AG04450 (cell line): ENCODE data around the gene MTHFD2. TPM values are rescaled to one million over a fixed set of nuclear protein-coding genes. Genes with fewer than 3 reads are reported as not detected.
"Not testable (repeated sequence)": the region's sequence is repeated elsewhere in the genome, so short reads cannot be mapped to it uniquely, and the experiment has no call there.

Experiments used
- CTCF ChIA-PET: fragments of 300-600, 350-600 bp; formaldehyde crosslinking; extraction: SDS; loops from one replicate; lab custom pipeline; 2022; ENCODE audit warnings: antibody characterized with exemption, inconsistent platforms; lab: Charles Lee
- POLR2A ChIA-PET: fragments of 350-600 bp; formaldehyde crosslinking; extraction: SDS; loops from one replicate; lab custom pipeline; 2021; ENCODE audit warnings: antibody characterized with exemption, inconsistent platforms; lab: Yijun Ruan, JAX
- DNase-seq: peaks from one replicate; pipeline ENCODE4 v3.0.0-alpha.2; 2011; ENCODE audit warnings: low read depth, low spot score
- H3K27ac ChIP-seq: one replicate; pipeline ENCODE4 v1.5.1; 2012; ENCODE audit warnings: low read depth, low read length, control low read depth
- H3K27me3 ChIP-seq: one replicate; pipeline ENCODE4 v1.6.0; 2012; ENCODE audit warnings: low read length; ENCODE audit not compliant: control insufficient read depth, insufficient read depth
- H3K4me3 ChIP-seq: 2 replicates; pipeline ENCODE4 v1.5.1; 2011; ENCODE audit warnings: mild to moderate bottlenecking, low read depth, low read length, control low read depth
- H3K9me3 ChIP-seq: 2 replicates; pipeline ENCODE4 v1.5.1; 2012; ENCODE audit warnings: low read length; ENCODE audit not compliant: control insufficient read depth, insufficient read depth
- polyA plus RNA-seq: library from polyadenylated mRNA; depleted of rRNA; stranded (reverse); fragments of >200 nt; gene quantifications from 2 replicates; pipeline ENCODE4 v1.2.3, GENCODE V29; 2011
- TF ChIP-seq, protein P1 (sequence below): IDR thresholded peaks from 2 replicates; pipeline ENCODE4 v1.5.1; 2011; ENCODE audit warnings: low read depth, low read length, control low read depth, inconsistent platforms

MTHFD2 gene
- polyA plus RNA-seq, 1 experiment: 299 TPM

DNA sequence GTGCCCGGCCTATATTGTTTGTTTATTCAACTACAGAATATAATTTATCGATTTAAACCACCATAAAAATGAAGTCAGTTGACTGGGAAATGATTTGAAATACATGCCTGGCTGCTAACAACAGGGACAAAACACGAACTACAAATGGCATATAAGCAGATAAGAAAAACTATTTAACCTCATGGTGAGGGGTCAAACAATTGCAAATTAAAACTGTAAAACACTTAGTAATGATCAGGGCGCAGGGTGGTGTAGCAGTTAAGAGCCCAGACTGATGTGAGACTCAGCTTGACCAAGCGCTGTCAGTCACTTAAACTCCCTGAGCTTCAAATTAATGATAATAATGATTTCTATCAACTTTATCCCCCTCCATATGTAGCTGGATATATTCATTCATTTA, 6.7 kb downstream of the MTHFD2 start:
- TF ChIP-seq, protein P1, sequence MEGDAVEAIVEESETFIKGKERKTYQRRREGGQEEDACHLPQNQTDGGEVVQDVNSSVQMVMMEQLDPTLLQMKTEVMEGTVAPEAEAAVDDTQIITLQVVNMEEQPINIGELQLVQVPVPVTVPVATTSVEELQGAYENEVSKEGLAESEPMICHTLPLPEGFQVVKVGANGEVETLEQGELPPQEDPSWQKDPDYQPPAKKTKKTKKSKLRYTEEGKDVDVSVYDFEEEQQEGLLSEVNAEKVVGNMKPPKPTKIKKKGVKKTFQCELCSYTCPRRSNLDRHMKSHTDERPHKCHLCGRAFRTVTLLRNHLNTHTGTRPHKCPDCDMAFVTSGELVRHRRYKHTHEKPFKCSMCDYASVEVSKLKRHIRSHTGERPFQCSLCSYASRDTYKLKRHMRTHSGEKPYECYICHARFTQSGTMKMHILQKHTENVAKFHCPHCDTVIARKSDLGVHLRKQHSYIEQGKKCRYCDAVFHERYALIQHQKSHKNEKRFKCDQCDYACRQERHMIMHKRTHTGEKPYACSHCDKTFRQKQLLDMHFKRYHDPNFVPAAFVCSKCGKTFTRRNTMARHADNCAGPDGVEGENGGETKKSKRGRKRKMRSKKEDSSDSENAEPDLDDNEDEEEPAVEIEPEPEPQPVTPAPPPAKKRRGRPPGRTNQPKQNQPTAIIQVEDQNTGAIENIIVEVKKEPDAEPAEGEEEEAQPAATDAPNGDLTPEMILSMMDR: no peak
- POLR2A ChIA-PET: no interaction called here

DNA sequence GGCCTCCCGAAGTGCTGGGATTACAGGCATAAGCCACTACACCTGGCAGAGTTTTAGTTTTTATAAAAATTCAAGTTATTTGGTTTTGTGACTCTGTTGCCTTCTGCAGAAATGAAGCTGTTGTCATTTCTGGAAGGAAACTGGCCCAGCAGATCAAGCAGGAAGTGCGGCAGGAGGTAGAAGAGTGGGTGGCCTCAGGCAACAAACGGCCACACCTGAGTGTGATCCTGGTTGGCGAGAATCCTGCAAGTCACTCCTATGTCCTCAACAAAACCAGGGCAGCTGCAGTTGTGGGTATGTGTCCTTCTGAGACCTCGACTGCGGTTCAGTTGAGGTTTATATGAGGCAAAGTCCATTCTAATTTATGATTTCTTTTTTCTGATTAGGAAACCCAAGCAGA, 7.2 kb downstream of the MTHFD2 start:
- TF ChIP-seq, protein P1: no peak
- H3K27ac ChIP-seq: no peak overlapping the region
- DNase-seq: no peak
- ChIA-PET CTCF (interaction anchor here (1.9 kb wide), 1 partner anchor 381 kb away, joined by 6 read pairs; no protein-coding TSS in a partner anchor), POLR2A (interaction anchor here (1.2 kb wide), 1 partner anchor 27 kb away, joined by 4 read pairs; the partner anchor contains the start of gene MOB1A)
- no peak overlapping the region for H3K4me3 ChIP-seq
- no peaks in the 10 kb centered on the region for H3K9me3 ChIP-seq
- no peaks in the 10 kb centered on the region for H3K27me3 ChIP-seq

More for the DNA sequence above, 6.7 kb downstream of the MTHFD2 start:
- H3K27ac ChIP-seq: no peak overlapping the region
- no peaks in the 10 kb centered on the region for H3K27me3 ChIP-seq
- DNase-seq: no peak
- no peak overlapping the region for H3K4me3 ChIP-seq
- CTCF ChIA-PET: no interaction called here
- H3K9me3 ChIP-seq: no peaks in the 10 kb centered on the region

DNA sequence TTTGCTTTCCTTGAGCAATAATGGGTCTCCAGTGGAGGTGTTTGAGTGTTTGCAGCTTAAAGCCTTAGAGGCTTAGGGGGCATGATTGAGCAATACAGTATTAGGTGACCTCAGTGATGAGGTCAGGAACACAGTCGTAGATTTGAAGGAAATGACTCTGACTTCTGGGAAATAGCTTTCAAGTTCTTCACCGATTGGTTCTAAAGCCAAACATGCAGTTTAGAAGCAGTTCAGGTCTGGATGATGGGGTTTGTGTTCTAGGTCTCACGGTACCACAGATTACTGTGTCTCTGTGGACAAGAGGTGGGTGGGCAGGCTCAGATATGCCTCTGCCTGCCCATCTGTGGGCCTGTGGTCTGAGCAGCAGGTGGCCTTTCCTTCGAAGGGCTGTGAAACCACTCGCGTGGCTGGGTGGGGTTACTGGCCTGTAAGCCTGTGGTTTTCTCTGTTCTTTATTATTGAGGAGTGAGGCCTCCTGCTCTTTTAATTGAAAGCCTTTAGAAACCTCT, 7.8 kb downstream of the MTHFD2 start:
- no peak for DNase-seq
- TF ChIP-seq, protein P1: no peak

DNA sequence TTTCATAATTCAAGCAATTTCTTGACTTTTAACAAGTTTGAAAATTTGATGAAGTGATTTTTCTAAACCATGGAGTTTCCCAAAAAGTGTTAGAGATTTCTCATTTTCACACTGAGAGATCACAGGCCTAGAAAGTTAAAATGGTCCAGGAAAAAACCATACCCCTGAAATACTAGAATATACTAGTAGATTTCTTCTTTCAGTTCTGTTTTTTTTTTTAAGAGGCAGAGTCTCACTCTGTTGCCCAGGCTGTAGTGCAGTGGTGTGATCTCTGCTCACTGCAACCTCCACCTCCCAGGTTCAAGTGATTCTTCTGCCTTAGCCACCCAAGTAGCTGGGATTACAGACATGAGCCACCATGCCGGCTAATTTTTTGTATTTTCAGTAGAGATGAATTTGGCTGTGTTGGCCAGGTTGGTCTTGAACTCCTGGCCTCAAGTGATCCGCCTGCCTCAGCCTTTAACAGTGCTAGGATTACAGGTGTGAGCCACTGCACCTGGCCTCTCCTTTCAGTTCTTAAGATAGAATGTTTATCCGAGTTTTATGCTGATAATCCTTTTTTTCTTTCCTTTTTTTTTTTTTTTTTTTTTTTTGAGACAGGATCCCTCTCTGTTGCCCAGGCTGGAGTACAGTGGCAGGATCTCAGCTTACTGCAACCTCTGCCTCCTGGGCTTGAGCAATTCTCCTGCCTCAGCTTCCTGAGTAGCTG, 14.4 kb downstream of the MTHFD2 start:
- DNase-seq: no peak
- Histone ChIP-seq H3K9me3 (no peaks in the 10 kb centered on the region), H3K4me3 (no peak overlapping the region), H3K27ac (no peak overlapping the region), H3K27me3 (no peaks in the 10 kb centered on the region)
- CTCF ChIA-PET: no interaction called here
- POLR2A ChIA-PET: no interaction called here
- TF ChIP-seq, protein P1: no peak

More for the DNA sequence above, 7.8 kb downstream of the MTHFD2 start:
- Histone ChIP-seq H3K27ac (peak overlapping the region; percentile 31), H3K27me3 (no peaks in the 10 kb centered on the region), H3K4me3 (no peak overlapping the region), H3K9me3 (no peaks in the 10 kb centered on the region)
- ChIA-PET POLR2A (interaction anchor here (1.2 kb wide), 1 partner anchor 28 kb away, joined by 4 read pairs; the partner anchor contains the start of gene MOB1A), CTCF (interaction anchor here (1.9 kb wide), 1 partner anchor 382 kb away, joined by 6 read pairs; no protein-coding TSS in a partner anchor)

DNA sequence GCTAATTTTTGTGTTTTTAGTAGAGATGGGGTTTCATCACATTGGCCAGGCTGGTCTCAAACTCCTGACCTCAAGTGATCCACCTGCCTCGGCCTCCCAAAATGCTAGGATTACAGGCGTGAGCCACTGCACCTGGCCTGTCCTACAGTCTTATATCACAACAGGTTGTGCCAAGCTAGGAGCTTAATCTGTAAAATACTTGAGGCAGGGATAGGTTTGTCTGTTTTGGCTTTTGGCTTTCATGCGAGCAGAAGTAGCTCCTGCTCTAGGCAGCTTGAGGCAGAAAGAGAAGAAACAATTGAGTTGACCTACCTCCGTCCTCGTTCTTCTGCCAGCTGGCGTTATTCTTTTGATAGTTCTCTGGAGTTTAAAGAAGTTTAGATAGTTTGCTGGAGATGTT, 17.4 kb downstream of the MTHFD2 start:
- H3K4me3 ChIP-seq, H3K27ac ChIP-seq, POLR2A ChIA-PET, H3K9me3 ChIP-seq, H3K27me3 ChIP-seq, DNase-seq: not testable (repeated sequence)
- CTCF ChIA-PET: interaction anchor here (0.6 to 1.6 kb wide), 4 partner anchors 34 to 498 kb away, joined by 3 to 8 read pairs (median 4); no protein-coding TSS in a partner anchor
